HEK293 (cell line): Measurements from ENCODE around the gene RNF214.

ENCODE experiments used
- CTCF ChIA-PET: fragments of 350-600 bp; formaldehyde crosslinking; extraction: SDS; loops from one replicate; lab custom pipeline; 2021; ENCODE audit warnings: antibody characterized with exemption; lab: Yijun Ruan, JAX
- POLR2A ChIA-PET: fragments of 300-600 bp; formaldehyde crosslinking; extraction: SDS; loops from one replicate; lab custom pipeline; 2020; ENCODE audit warnings: antibody characterized with exemption, inconsistent platforms; lab: Yijun Ruan, JAX
- H3K27ac ChIP-seq: fragments of 200-500 bp; sonication (Bioruptor generic); 2 replicates; pipeline ENCODE4 v1.5.1; 2014; ENCODE audit warnings: low read depth, low read length, control low read depth, inconsistent platforms; ENCODE audit errors: extremely low read depth
- H3K36me3 ChIP-seq, 2 experiments: fragments of 200-500 bp in 1 of 2; sonication (Bioruptor generic) in 1 of 2; 1 replicate in 1 of 2; 2 replicates in 1 of 2; pipeline ENCODE4 v1.5.1; 2014 to 2017; ENCODE audit warnings: inconsistent platforms in 2 of 2, low read length in 2 of 2; ENCODE audit not compliant: control insufficient read depth in 2 of 2, insufficient read depth in 1 of 2
- H3K4me1 ChIP-seq: fragments of 200-500 bp; sonication (Bioruptor generic); 2 replicates; pipeline ENCODE4 v1.5.1; 2014; ENCODE audit warnings: mild to moderate bottlenecking, low read length, inconsistent platforms; ENCODE audit not compliant: control insufficient read depth, insufficient read depth
- H3K4me3 ChIP-seq: 2 replicates; pipeline ENCODE4 v1.5.1; 2011; ENCODE audit warnings: low read depth, mild to moderate bottlenecking, control low read depth, low read length, moderate library complexity
- H3K9me3 ChIP-seq: fragments of 200-500 bp; sonication (Bioruptor generic); 2 replicates; pipeline ENCODE4 v1.5.1; 2014; ENCODE audit warnings: low read depth, low read length, inconsistent platforms; ENCODE audit not compliant: control insufficient read depth, insufficient read depth
- BCL11A ChIP-seq: fragments of 450-650 bp; formaldehyde crosslinking; IDR thresholded peaks from 2 replicates; pipeline ENCODE4 v1.5.1; 2016; ENCODE audit warnings: low read depth, missing biosample characterization, missing genetic modification characterization
- MEIS1 ChIP-seq: sonication (generic); formaldehyde crosslinking; IDR thresholded peaks from 2 replicates; pipeline ENCODE4 v1.8.1; 2022; ENCODE audit warnings: missing genetic modification reagents, mild to moderate bottlenecking, borderline replicate concordance
- OSR2 ChIP-seq: fragments of 450-650 bp; formaldehyde crosslinking; IDR thresholded peaks from 2 replicates; pipeline ENCODE4 v1.5.1; 2016; ENCODE audit warnings: missing biosample characterization, missing genetic modification characterization
- ZBTB7A ChIP-seq: fragments of 450-650 bp; formaldehyde crosslinking; IDR thresholded peaks from 2 replicates; pipeline ENCODE4 v1.5.1; 2016; ENCODE audit warnings: low read depth, missing biosample characterization, missing genetic modification characterization
- ZNF112 ChIP-seq: fragments of 450-650 bp; formaldehyde crosslinking; IDR thresholded peaks from 2 replicates; pipeline ENCODE4 v1.5.0; 2017; ENCODE audit warnings: missing biosample characterization, missing genetic modification characterization
- ZNF155 ChIP-seq: fragments of 450-650 bp; formaldehyde crosslinking; IDR thresholded peaks from 2 replicates; pipeline ENCODE4 v1.5.1; 2016; ENCODE audit warnings: missing biosample characterization, missing genetic modification characterization
- ZNF354C ChIP-seq: fragments of 450-650 bp; formaldehyde crosslinking; IDR thresholded peaks from 2 replicates; pipeline ENCODE4 v1.5.1; 2016; ENCODE audit warnings: missing biosample characterization, missing genetic modification characterization, low read depth, borderline replicate concordance
- ZNF416 ChIP-seq: fragments of 450-650 bp; formaldehyde crosslinking; IDR thresholded peaks from 2 replicates; pipeline ENCODE4 v1.5.1; 2016; ENCODE audit warnings: missing biosample characterization, missing genetic modification characterization
- ZNF544 ChIP-seq: fragments of 450-650 bp; formaldehyde crosslinking; IDR thresholded peaks from 2 replicates; pipeline ENCODE4 v1.5.0; 2017; ENCODE audit warnings: missing biosample characterization, missing genetic modification characterization
- ZNF670 ChIP-seq: fragments of 450-650 bp; formaldehyde crosslinking; IDR thresholded peaks from 2 replicates; pipeline ENCODE4 v1.5.1; 2016; ENCODE audit warnings: missing biosample characterization, missing genetic modification characterization, low read depth
- ZNF677 ChIP-seq: fragments of 450-650 bp; IDR thresholded peaks from 2 replicates; pipeline ENCODE4 v1.5.0; 2018; ENCODE audit warnings: missing biosample characterization, mild to moderate bottlenecking, missing genetic modification characterization, moderate library complexity
- ZNF830 ChIP-seq: fragments of 450-650 bp; IDR thresholded peaks from 2 replicates; pipeline ENCODE4 v1.5.0; 2018; ENCODE audit warnings: missing biosample characterization, missing genetic modification characterization, low read depth, mild to moderate bottlenecking, moderate library complexity
- TF ChIP-seq, protein P1 (sequence below): fragments of 450-650 bp; formaldehyde crosslinking; conservative IDR thresholded peaks from 2 replicates; pipeline ENCODE4 v1.5.1; 2016; ENCODE audit warnings: low read depth, missing biosample characterization, missing genetic modification characterization
- TF ChIP-seq, protein P2 (sequence below): fragments of 450-650 bp; formaldehyde crosslinking; IDR thresholded peaks from 2 replicates; pipeline ENCODE4 v1.5.1; 2016; ENCODE audit warnings: missing biosample characterization, missing genetic modification characterization

The RNF214 gene

DNA sequence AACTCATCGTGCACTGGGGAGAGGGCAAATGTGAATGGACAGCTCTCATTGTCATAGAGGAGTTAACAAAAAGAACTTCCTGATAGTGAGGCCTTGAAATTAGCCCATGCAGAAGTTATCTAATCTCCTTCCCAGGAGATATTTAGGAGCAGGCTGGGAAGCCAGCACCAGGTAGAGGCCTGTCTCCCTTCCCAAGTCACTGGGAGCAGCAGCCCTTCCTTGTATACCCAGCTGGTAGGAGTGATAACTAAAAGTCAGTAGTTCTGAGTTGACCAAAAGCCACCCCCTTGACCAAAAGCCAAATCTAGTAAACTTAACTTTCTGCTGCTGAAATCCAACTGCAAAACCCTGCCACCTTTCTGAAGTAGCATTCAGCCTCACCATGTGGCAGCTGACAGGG lies 57.3 kb downstream of the RNF214 start (continued):
- TF ChIP-seq MEIS1 (CRISPR knock-in tag) (no peak), ZNF112 (no peak)
- TF ChIP-seq, protein P1, sequence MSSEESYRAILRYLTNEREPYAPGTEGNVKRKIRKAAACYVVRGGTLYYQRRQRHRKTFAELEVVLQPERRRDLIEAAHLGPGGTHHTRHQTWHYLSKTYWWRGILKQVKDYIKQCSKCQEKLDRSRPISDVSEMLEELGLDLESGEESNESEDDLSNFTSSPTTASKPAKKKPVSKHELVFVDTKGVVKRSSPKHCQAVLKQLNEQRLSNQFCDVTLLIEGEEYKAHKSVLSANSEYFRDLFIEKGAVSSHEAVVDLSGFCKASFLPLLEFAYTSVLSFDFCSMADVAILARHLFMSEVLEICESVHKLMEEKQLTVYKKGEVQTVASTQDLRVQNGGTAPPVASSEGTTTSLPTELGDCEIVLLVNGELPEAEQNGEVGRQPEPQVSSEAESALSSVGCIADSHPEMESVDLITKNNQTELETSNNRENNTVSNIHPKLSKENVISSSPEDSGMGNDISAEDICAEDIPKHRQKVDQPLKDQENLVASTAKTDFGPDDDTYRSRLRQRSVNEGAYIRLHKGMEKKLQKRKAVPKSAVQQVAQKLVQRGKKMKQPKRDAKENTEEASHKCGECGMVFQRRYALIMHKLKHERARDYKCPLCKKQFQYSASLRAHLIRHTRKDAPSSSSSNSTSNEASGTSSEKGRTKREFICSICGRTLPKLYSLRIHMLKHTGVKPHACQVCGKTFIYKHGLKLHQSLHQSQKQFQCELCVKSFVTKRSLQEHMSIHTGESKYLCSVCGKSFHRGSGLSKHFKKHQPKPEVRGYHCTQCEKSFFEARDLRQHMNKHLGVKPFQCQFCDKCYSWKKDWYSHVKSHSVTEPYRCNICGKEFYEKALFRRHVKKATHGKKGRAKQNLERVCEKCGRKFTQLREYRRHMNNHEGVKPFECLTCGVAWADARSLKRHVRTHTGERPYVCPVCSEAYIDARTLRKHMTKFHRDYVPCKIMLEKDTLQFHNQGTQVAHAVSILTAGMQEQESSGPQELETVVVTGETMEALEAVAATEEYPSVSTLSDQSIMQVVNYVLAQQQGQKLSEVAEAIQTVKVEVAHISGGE (tag by site-specific recombination): no peak

DNA sequence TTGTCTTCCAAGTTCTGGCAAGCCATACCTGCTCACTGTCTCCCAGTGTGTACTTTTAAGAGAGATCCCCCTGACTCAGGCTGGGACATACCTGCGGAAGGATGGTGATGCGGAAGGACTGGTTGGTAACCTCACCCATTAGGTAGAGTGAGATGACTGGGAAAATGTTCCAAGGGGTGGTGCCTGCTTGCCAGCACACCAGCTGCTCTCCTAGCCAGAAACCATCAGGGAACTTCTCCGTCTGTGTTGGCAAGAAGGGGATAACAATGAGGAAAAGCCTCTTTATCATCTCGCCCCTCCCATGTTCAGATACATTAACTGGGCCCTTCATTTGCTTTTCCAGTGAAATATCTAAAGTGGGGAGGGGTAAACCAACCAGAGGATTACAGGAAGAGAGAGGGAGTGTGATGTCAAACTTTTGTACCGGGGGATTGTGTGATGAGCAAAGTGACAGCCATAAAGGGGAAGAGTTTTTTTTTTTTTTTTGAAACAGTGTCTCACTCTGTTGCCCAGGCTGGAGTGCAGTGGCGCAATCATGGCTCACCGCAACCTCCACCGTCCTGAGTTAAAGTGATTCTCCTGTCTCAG lies 58.4 kb downstream of the RNF214 start, which contains the start of gene BACE1-AS:
BACE1-AS (plus strand) TSS at position 538 of the 588 bp plus-strand sequence.
- ChIA-PET POLR2A (interaction anchor here (0.7 kb wide), 1 partner anchor 13 kb away, joined by 5 read pairs; no protein-coding TSS in a partner anchor), CTCF (no interaction called here)
- no peak for TF ChIP-seq ZNF544 (tag by site-specific recombination)
- TF ChIP-seq ZNF354C (tag by site-specific recombination): no peak
- TF ChIP-seq, protein P2, sequence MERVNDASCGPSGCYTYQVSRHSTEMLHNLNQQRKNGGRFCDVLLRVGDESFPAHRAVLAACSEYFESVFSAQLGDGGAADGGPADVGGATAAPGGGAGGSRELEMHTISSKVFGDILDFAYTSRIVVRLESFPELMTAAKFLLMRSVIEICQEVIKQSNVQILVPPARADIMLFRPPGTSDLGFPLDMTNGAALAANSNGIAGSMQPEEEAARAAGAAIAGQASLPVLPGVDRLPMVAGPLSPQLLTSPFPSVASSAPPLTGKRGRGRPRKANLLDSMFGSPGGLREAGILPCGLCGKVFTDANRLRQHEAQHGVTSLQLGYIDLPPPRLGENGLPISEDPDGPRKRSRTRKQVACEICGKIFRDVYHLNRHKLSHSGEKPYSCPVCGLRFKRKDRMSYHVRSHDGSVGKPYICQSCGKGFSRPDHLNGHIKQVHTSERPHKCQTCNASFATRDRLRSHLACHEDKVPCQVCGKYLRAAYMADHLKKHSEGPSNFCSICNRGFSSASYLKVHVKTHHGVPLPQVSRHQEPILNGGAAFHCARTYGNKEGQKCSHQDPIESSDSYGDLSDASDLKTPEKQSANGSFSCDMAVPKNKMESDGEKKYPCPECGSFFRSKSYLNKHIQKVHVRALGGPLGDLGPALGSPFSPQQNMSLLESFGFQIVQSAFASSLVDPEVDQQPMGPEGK: no peak
- TF ChIP-seq BCL11A: no peak
- H3K4me3 ChIP-seq: no peak within 1 kb of the TSS
- no peaks in the 10 kb centered on the region for H3K9me3 ChIP-seq
- H3K36me3 ChIP-seq: peaks cover 0 to 85% of the 10 kb centered on the region in 2 experiments
- H3K27ac ChIP-seq: no peak within 1 kb of the TSS
- no peaks in the 10 kb centered on the region for H3K4me1 ChIP-seq

DNA sequence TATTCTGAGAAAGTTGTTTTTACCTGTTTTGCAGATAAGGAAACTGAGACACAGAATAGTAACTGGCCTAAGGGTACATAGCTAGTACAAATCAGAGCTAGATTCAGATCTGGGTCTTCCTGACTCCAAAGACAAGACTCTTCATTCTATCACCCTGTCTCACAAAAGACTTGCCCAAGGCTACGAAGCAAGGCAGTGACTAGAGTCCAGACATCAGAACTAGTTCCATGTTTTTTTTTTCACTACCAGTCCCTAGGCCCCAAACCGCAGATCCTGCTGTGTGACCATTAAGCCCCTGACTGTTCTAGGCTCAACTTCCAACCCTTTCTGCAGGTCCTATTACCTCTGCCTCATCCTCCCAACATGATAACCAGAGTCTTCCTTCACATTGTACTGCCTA lies 60.1 kb downstream of the RNF214 start:
- TF ChIP-seq ZNF677 (tag by site-specific recombination) (no peak), ZNF670 (tag by site-specific recombination) (no peak), ZBTB7A (tag by site-specific recombination) (no peak), ZNF830 (tag by site-specific recombination) (no peak), OSR2 (tag by site-specific recombination) (no peak), ZNF416 (tag by site-specific recombination) (no peak), ZNF354C (tag by site-specific recombination) (no peak), ZNF155 (tag by site-specific recombination) (no peak)
- Histone ChIP-seq H3K27ac (no peak overlapping the region), H3K9me3 (no peaks in the 10 kb centered on the region), H3K4me1 (no peaks in the 10 kb centered on the region), H3K36me3 (peaks cover 0 to 71% of the 10 kb centered on the region in 2 experiments; a peak in 2 of 3 replicates), H3K4me3 (no peak overlapping the region)
- CTCF ChIA-PET: no interaction called here
- POLR2A ChIA-PET: no interaction called here
